ENCODE data around the gene ANKRD50. TPM values are rescaled to one million over a fixed set of nuclear protein-coding genes. Genes with fewer than 3 reads are reported as not detected.

Gene ANKRD50
- total RNA-seq, 4 donors from 2014 or later = 20.5 to 40.2 (median 29.9) TPM

DNA sequence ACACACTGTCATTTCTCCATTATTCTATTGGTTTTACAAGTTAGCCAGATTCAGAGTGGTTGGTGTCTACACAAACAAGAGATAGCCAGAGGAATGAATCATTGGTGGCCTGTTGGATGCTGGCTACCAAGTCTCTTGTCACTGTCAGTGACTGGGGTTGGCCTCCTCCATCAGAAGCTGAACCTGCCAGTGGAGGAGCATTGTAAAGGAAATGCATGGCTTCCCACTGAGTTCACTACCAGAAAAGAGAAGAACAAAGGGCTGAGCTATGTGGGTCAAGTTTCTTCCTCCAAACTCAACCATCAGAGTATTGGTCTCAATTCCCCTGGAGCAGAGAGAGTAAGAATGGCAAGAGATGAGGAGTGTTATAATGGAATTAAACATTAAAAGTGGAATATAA is 26.5 kb upstream of the ANKRD50 start:
- no peaks in the 10 kb centered on the region for H3K4me1 ChIP-seq
- H3K9me3 ChIP-seq = no peaks in the 10 kb centered on the region
- H3K27ac ChIP-seq = no peak overlapping the region
- no peaks in the 10 kb centered on the region for H3K36me3 ChIP-seq
- H3K4me3 ChIP-seq = no peak overlapping the region
- no peak for DNase-seq (ENCODE audit: low spot score in 2 of 2)
- TF ChIP-seq, protein P1, sequence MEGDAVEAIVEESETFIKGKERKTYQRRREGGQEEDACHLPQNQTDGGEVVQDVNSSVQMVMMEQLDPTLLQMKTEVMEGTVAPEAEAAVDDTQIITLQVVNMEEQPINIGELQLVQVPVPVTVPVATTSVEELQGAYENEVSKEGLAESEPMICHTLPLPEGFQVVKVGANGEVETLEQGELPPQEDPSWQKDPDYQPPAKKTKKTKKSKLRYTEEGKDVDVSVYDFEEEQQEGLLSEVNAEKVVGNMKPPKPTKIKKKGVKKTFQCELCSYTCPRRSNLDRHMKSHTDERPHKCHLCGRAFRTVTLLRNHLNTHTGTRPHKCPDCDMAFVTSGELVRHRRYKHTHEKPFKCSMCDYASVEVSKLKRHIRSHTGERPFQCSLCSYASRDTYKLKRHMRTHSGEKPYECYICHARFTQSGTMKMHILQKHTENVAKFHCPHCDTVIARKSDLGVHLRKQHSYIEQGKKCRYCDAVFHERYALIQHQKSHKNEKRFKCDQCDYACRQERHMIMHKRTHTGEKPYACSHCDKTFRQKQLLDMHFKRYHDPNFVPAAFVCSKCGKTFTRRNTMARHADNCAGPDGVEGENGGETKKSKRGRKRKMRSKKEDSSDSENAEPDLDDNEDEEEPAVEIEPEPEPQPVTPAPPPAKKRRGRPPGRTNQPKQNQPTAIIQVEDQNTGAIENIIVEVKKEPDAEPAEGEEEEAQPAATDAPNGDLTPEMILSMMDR (IDR thresholded peaks at IDR 0.05) = no peak
- TF ChIP-seq EP300 (IDR thresholded peaks at IDR 0.05) (no peak), POLR2AphosphoS5 (IDR thresholded peaks at IDR 0.05) (no peak), POLR2A (IDR thresholded peaks at IDR 0.05) (no peak)
- no peaks in the 10 kb centered on the region for H3K27me3 ChIP-seq

DNA sequence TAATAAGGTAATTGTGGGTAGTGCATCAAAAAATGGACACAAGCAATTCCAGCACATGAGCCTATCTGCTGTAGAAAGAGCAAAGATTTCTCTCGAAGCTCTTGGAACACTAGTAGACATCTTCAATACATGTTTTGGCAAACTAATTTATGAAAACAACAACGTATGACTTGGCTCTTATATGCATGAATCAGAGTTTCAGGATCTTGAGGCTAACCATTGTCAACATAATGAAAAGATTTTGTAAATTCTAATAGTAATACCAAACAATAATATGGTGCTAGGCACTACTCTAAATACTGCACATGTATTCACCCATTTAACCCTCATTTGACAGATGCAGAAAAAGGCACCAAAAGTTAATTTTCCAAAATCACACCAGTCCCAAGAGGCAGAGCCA is 25.1 kb upstream of the ANKRD50 start:
- no peaks in the 10 kb centered on the region for H3K36me3 ChIP-seq
- no peaks in the 10 kb centered on the region for H3K4me1 ChIP-seq
- WGBS = 41% methylated on average over 2 of the region's 2 CpGs
- DNase-seq (ENCODE audit: low spot score in 2 of 2) = no peak
- H3K4me3 ChIP-seq = no peak overlapping the region
- no peak for TF ChIP-seq POLR2A (IDR thresholded peaks at IDR 0.05)
- no peak for TF ChIP-seq EP300 (IDR thresholded peaks at IDR 0.05)
- TF ChIP-seq, protein P1 (IDR thresholded peaks at IDR 0.05) = no peak
- no peak for TF ChIP-seq POLR2AphosphoS5 (IDR thresholded peaks at IDR 0.05)
- H3K27ac ChIP-seq = no peak overlapping the region
- H3K27me3 ChIP-seq = no peaks in the 10 kb centered on the region
- H3K9me3 ChIP-seq = no peaks in the 10 kb centered on the region

DNA sequence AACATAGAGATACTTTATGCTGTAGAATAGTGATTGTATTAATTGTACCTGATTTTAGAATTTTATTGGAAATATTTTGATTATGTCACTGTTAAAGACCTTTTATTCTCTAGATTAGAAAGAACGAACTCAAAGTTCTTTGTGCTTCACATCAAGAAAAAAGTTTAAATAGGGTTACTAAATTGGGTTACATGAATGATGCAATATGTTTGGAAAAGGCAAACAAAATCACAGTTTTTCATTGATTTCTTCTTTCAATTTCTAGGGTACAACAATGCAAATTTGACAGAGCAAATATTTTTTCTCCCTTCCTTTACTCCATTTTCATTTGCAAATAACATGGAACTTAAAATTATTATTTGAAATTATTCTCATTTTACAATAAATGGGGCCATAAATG is 24.0 kb upstream of the ANKRD50 start:
- TF ChIP-seq POLR2A (IDR thresholded peaks at IDR 0.05) (no peak), EP300 (IDR thresholded peaks at IDR 0.05) (no peak), POLR2AphosphoS5 (IDR thresholded peaks at IDR 0.05) (no peak)
- TF ChIP-seq, protein P1 (IDR thresholded peaks at IDR 0.05) = no peak

DNA sequence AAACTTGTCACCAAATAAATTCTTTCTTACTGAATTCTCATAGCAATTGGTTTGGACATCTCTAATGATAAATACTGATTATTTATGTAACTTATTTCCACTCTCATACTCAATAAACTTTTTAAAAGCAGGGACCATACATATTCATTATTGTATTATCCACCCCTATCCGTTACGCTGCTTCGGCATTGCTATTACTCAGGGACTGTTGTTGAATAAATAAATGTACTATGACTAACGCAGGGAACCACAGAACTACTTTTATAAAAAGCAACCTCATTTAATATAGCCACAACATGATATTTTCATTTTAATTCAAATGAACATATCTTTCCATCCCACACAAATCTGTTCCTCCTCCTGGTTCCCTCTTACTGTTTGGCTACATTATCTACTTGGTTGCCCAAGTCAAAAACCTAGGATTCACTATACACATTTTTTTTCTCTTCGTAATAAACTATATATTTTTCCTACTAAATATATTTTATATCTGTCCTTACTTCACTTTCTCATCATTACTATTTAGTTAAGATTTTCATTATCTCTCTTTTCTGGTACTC is 14.9 kb upstream of the ANKRD50 start:
- TF ChIP-seq POLR2A (IDR thresholded peaks at IDR 0.05) = no peak
- TF ChIP-seq POLR2AphosphoS5 (IDR thresholded peaks at IDR 0.05) = no peak
- TF ChIP-seq EP300 (IDR thresholded peaks at IDR 0.05) = no peak
- TF ChIP-seq, protein P1 (IDR thresholded peaks at IDR 0.05) = no peak

More for the DNA sequence above, 24.0 kb upstream of the ANKRD50 start:
- no peaks in the 10 kb centered on the region for H3K27me3 ChIP-seq
- DNase-seq (ENCODE audit: low spot score in 2 of 2) = no peak
- no peaks in the 10 kb centered on the region for H3K4me1 ChIP-seq
- WGBS = 70% methylated on average over 1 of the region's 1 CpG
- H3K9me3 ChIP-seq = no peaks in the 10 kb centered on the region
- H3K27ac ChIP-seq = no peak overlapping the region
- no peaks in the 10 kb centered on the region for H3K36me3 ChIP-seq
- no peak overlapping the region for H3K4me3 ChIP-seq

DNA sequence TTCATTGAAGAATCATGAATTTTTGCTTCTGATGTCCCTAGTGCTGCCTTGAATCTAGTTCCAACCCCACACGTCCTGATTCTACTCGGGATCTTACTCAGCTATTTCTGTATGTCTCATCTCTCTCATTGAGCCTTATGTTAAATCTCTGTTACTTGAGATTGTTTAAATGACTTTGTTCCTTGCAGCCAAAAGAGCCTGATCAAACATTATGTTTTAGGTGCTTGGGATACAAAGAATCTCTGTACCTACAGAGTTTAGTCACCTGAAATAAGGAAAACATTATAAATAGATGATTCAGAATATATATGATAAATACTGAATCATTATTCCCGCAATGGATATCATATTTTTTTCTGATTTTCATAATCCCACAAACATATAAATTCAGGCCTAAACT is 13.7 kb upstream of the ANKRD50 start:
- Histone ChIP-seq H3K9me3 (no peaks in the 10 kb centered on the region), H3K27ac (no peak overlapping the region), H3K27me3 (no peaks in the 10 kb centered on the region), H3K4me1 (no peaks in the 10 kb centered on the region), H3K4me3 (no peak overlapping the region), H3K36me3 (no peaks in the 10 kb centered on the region)
- no peak for DNase-seq (ENCODE audit: low spot score in 2 of 2)
- TF ChIP-seq, protein P1 (IDR thresholded peaks at IDR 0.05) = no peak
- WGBS = 93% methylated on average over 3 of the region's 3 CpGs

More for the DNA sequence above, 14.9 kb upstream of the ANKRD50 start:
- Histone ChIP-seq H3K9me3 (no peaks in the 10 kb centered on the region), H3K27ac (no peak overlapping the region), H3K27me3 (no peaks in the 10 kb centered on the region), H3K36me3 (no peaks in the 10 kb centered on the region), H3K4me3 (no peak overlapping the region), H3K4me1 (no peaks in the 10 kb centered on the region)
- WGBS = 98% methylated on average over 5 of the region's 5 CpGs
- no peak for DNase-seq (ENCODE audit: low spot score in 2 of 2)

Data from suprapubic skin (tissue), 4 donors.